IPS-NIHi7 (cell line): ENCODE measurements around the gene EFNA2.

ENCODE experiments used
- DNase-seq: peaks from one replicate; pipeline ENCODE4 v3.0.0; 2012; ENCODE audit warnings: mixed read lengths; ENCODE audit errors: extremely low spot score

The EFNA2 gene

GRCh38 chr19:1284293-1284978 is 1.2 kb upstream of the EFNA2 start:
- no peak for DNase-seq

GRCh38 chr19:1284979-1285736 is 515 bp upstream of the EFNA2 start:
- no peak for DNase-seq

- no peak for DNase-seq
Measured at GRCh38 chr19:1286487-1287353, 1.0 kb downstream of the EFNA2 start.

- DNase-seq, result no peak
Measured at GRCh38 chr19:1287354-1288225, 1.9 kb downstream of the EFNA2 start.

GRCh38 chr19:1288226-1288612 is 2.5 kb downstream of the EFNA2 start:
- DNase-seq, result no peak

GRCh38 chr19:1288833-1289685 is 3.4 kb downstream of the EFNA2 start:
- no peak for DNase-seq

- DNase-seq, result no peak
Measured at GRCh38 chr19:1289686-1290025, 4.0 kb downstream of the EFNA2 start.

GRCh38 chr19:1290196-1290702 is 4.6 kb downstream of the EFNA2 start:
- no peak for DNase-seq

GRCh38 chr19:1290703-1291651 is 5.3 kb downstream of the EFNA2 start:
- no peak for DNase-seq

- no peak for DNase-seq
Measured at GRCh38 chr19:1291761-1292418, 6.2 kb downstream of the EFNA2 start.

- no peak for DNase-seq
Measured at GRCh38 chr19:1292419-1293151, 6.9 kb downstream of the EFNA2 start.

- no peak for DNase-seq
Measured at GRCh38 chr19:1293782-1294604, 8.3 kb downstream of the EFNA2 start.

GRCh38 chr19:1294688-1295087 is 9.0 kb downstream of the EFNA2 start:
- DNase-seq, result no peak

GRCh38 chr19:1295169-1296012 is 9.7 kb downstream of the EFNA2 start:
- DNase-seq, result peak; percentile 92

- no peak for DNase-seq
Measured at GRCh38 chr19:1296078-1296477, 10.4 kb downstream of the EFNA2 start.

- DNase-seq, result no peak
Measured at GRCh38 chr19:1296575-1297271, 11.1 kb downstream of the EFNA2 start.
